ENCODE measurements around the gene CIAPIN1. TPM values are rescaled to one million over a fixed set of nuclear protein-coding genes. Genes with fewer than 3 reads are reported as not detected.
A peak's percentile ranks its signal among the peaks of the same experiment; 100 is the strongest.

The CIAPIN1 gene
- polyA plus RNA-seq, 3 donors: 24.0 to 46.5 (median 42.1) TPM

- Histone ChIP-seq H3K27me3 (ENCODE audit: control insufficient read depth in 2 of 2, insufficient read depth in 2 of 2, low read length in 2 of 2) (no peaks in the 10 kb centered on the region), H3K4me2 (replicated peaks; ENCODE audit: extremely low read depth, low read length, poor library complexity, severe bottlenecking) (no peak overlapping the region), H3K79me2 (ENCODE audit: insufficient read depth, low read length) (peaks cover 18% of the 10 kb centered on the region), H3K4me3 (replicated peaks in 1 of 3; ENCODE audit: low read depth in 2 of 3, low read length in 3 of 3) (no peak overlapping the region), H3K9ac (ENCODE audit: insufficient read depth, low read length, poor library complexity, severe bottlenecking) (no peak overlapping the region), H3K9me3 (replicated peaks in 1 of 2; ENCODE audit: control insufficient read depth in 1 of 2, insufficient read depth in 1 of 2, low read length in 2 of 2) (no peaks in the 10 kb centered on the region), H3K4me1 (ENCODE audit: control insufficient read depth in 1 of 2, insufficient read depth in 2 of 2, low read length in 2 of 2) (peaks cover 3 to 15% of the 10 kb centered on the region in 2 donors), H3K27ac (ENCODE audit: low read depth in 1 of 2, low read length in 2 of 2) (no peak overlapping the region), H2AFZ (ENCODE audit: insufficient read depth, low read depth, low read length, poor library complexity, severe bottlenecking) (no peak overlapping the region), H3K36me3 (replicated peaks in 1 of 2; ENCODE audit: control insufficient read depth in 1 of 2, insufficient read depth in 2 of 2, low read length in 2 of 2) (peaks cover 71 to 79% of the 10 kb centered on the region in 2 donors), H4K20me1 (ENCODE audit: insufficient read depth, low read length) (peaks cover 15% of the 10 kb centered on the region)
- Mint-ChIP-seq H3K27me3 (ENCODE audit: low read depth in 3 of 3) (peaks cover 0 to 2% (median 0%) of the 10 kb centered on the region in 3 donors), H3K4me3 (no peak overlapping the region), H3K9me3 (peaks cover 0 to 5% (median 0%) of the 10 kb centered on the region in 7 donors), H3K36me3 (peaks cover 78 to 84% of the 10 kb centered on the region in 2 donors), H3K27ac (peak overlapping the region in 1 of 7 donors; percentile 45), H3K4me1 (peaks cover 24% of the 10 kb centered on the region)
- 83% methylated on average over 1 of the region's 2 CpGs for WGBS (ENCODE audit: insufficient coverage)
- TF ChIP-seq CTCF (IDR thresholded peaks at IDR 0.05): no peak
- no peak for DNase-seq
- intact Hi-C loops (cut with micrococcal nuclease): loop anchor here in 1 of 2 donors (10.0 kb wide), 1 partner anchor 266 kb away; the partner anchor contains the start of gene KATNB1
Observed at GRCh38 chr16:57468346-57468745, 21.2 kb upstream of the CIAPIN1 start.

- Mint-ChIP-seq H3K36me3 (peaks cover 67 to 69% of the 10 kb centered on the region in 2 donors), H3K4me3 (no peak overlapping the region), H3K4me1 (peaks cover 22% of the 10 kb centered on the region), H3K27me3 (ENCODE audit: low read depth in 3 of 3) (peaks cover 0 to 3% (median 2%) of the 10 kb centered on the region in 3 donors), H3K9me3 (no peaks in the 10 kb centered on the region), H3K27ac (no peak overlapping the region)
- TF ChIP-seq CTCF (IDR thresholded peaks at IDR 0.05): no peak
- peaks cover 9 to 11% of the 10 kb centered on the region in 2 donors for H3K4me1 ChIP-seq (ENCODE audit: control insufficient read depth in 1 of 2, insufficient read depth in 2 of 2, low read length in 2 of 2)
- DNase-seq: no peak
- intact Hi-C loops (cut with micrococcal nuclease): loop anchor here in 1 of 2 donors (10.0 kb wide), 1 partner anchor 270 kb away; the partner anchor contains the start of gene KATNB1
- H4K20me1 ChIP-seq (ENCODE audit: insufficient read depth, low read length): peaks cover 17% of the 10 kb centered on the region
- H3K9me3 ChIP-seq (replicated peaks in 1 of 2; ENCODE audit: control insufficient read depth in 1 of 2, insufficient read depth in 1 of 2, low read length in 2 of 2): no peaks in the 10 kb centered on the region
- no CpG with 5 or more reads among the region's 2 CpGs for WGBS (ENCODE audit: insufficient coverage)
- H3K4me3 ChIP-seq (replicated peaks in 1 of 3; ENCODE audit: low read depth in 2 of 3, low read length in 3 of 3): no peak overlapping the region
- no peak overlapping the region for H3K4me2 ChIP-seq (replicated peaks; ENCODE audit: extremely low read depth, low read length, poor library complexity, severe bottlenecking)
- H3K36me3 ChIP-seq (replicated peaks in 1 of 2; ENCODE audit: control insufficient read depth in 1 of 2, insufficient read depth in 2 of 2, low read length in 2 of 2): peaks cover 60 to 65% of the 10 kb centered on the region in 2 donors
- no peak overlapping the region for H2AFZ ChIP-seq (ENCODE audit: insufficient read depth, low read depth, low read length, poor library complexity, severe bottlenecking)
- no peak overlapping the region for H3K27ac ChIP-seq (ENCODE audit: low read depth in 1 of 2, low read length in 2 of 2)
- H3K27me3 ChIP-seq (ENCODE audit: control insufficient read depth in 2 of 2, insufficient read depth in 2 of 2, low read length in 2 of 2): no peaks in the 10 kb centered on the region
- no peak overlapping the region for H3K9ac ChIP-seq (ENCODE audit: insufficient read depth, low read length, poor library complexity, severe bottlenecking)
- H3K79me2 ChIP-seq (ENCODE audit: insufficient read depth, low read length): peaks cover 24% of the 10 kb centered on the region
Observed at GRCh38 chr16:57464523-57464922, 17.3 kb upstream of the CIAPIN1 start.

Data from CD14-positive monocyte (primary cell).